HG02588 (cell line): Measurements from ENCODE around the gene MRGPRG.

Source experiments
- ATAC-seq: cut with Tn5 transposase; IDR thresholded peaks from one replicate; pipeline ENCODE4 v1.9.1; 2021; ENCODE audit warnings: mild to moderate bottlenecking, moderate library complexity; ENCODE audit not compliant: unreplicated experiment

Gene MRGPRG

DNA sequence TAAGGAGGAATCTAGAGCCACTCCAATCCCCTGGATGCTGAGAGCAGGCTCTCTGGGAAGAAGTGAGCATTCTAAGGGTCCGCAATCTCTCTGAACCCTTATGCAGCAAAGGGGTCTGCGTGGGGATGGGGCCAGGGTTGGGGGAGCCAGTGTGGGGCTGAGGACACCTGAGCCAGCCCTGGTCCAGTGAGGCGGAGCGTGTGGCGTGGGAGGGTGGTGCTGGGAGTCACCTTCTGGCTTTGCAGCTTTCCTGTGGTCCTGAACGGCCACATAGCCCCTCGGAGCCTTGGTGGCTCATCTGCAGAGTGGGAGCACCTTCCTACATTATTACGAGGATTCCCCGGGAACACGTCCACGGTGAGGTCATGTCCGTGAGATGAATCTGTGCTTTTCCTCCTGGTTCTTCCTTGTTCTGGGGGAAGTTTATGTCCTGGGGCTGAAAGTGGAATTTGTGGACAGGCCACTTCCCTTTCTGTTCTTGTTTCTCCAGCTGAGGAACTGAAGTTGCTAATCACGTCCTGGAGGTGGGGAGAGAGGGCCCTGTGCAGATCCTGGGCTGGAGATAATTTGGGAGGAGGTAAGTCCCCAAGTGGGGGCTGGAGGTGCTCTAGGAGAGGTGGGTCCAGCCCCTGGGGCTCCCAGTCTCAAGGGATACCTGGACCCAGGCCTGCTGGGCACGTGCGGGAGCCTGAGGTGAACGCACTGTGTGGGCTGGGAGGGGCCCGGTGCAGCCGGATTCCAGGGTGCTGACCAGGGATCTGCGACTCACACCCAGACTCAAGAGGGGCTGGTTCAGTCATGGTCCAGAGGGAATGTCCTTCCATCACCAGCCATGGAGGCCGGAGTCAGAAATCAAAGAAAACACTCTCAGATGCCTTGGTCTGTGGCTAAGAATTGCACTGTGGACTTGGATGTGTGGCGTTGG is 7.5 kb upstream of the MRGPRG start:
- ATAC-seq = no peak

DNA sequence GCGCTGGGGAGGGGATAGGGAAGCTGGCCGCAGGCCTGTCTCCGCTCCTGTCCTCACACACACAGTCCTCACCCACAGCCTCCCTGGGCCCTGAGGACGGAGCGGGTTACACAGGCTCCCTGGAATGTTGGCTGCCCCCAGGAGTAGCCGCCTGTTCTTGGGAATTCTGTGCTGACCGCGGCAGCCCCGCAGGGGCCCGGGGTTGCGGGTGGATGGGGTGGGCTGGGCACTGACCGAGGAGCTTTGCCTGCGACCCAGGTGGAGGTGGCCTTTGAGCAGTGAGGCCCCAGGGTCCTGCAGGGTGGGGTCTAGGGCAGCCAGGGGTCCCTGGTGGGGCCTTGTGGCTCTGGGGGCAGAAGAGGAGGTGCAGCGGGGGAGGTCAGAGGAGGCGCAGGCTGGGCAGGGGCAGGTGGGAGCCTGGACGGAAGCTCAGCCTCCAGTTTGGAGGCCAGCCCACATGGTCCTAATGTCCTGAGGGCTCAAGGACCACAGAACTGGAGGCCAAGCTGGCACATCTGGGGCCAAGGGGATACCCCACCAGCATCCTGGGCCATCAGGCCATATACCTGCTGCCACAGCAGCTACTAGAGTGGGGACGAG is 6.6 kb upstream of the MRGPRG start:
- no peak for ATAC-seq

DNA sequence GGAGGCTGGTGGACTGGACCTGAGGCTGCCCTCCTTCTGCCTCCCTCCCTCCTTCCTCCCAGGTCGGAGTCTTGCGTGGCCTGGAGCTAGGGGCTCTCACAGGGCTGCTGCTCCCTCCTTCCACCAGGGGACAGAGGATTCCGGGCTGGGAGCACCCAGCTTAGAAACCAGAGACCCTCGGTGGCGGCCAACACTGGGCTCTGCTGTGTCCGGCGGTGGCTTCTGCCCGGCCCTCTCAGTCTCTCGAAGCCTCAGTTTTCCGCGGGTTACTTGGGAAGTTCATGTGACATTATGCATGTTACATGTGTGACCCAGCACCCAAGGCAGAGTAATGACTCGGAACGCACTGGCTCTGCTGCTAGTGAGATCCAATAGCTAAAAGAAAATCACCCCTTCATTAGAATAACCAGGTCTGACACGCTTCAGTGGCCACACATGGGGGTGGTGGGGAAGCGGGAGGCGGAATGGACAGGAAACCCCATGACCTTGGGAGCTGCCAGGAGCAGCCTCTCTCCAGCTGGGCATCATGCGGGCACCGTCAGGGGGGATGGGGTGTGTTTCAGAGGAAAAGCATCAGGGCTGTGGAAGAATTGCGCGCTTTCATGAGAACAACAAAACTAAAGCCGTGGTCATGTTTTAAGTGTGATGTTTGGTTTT is 5.9 kb upstream of the MRGPRG start:
- no peak for ATAC-seq

DNA sequence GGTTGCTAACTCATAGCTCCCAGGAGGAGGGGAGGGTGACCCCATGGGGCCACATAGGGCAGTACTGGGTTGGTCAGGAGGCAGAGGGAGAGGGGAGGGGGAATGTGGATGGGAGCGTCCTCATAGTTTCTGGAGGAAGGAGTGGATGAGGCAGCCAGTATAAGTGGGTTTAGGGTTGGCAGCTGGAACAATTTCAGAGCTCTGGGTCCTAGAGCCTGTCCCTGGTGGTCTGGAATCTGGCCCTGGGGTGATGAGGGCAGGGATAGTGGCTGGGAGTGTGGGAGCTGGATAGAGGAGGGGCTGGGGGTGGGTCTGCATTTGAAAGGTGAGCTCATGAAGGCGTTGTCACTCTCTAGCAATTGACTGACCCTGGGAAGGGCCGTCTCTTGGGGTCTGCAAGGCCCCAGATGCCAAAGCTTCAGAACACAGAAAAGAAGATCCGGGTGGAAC is 5.3 kb upstream of the MRGPRG start:
- no peak for ATAC-seq

GRCh38 chr11:3222941-3223915 is 4.6 kb upstream of the MRGPRG start:
- ATAC-seq = no peak

DNA sequence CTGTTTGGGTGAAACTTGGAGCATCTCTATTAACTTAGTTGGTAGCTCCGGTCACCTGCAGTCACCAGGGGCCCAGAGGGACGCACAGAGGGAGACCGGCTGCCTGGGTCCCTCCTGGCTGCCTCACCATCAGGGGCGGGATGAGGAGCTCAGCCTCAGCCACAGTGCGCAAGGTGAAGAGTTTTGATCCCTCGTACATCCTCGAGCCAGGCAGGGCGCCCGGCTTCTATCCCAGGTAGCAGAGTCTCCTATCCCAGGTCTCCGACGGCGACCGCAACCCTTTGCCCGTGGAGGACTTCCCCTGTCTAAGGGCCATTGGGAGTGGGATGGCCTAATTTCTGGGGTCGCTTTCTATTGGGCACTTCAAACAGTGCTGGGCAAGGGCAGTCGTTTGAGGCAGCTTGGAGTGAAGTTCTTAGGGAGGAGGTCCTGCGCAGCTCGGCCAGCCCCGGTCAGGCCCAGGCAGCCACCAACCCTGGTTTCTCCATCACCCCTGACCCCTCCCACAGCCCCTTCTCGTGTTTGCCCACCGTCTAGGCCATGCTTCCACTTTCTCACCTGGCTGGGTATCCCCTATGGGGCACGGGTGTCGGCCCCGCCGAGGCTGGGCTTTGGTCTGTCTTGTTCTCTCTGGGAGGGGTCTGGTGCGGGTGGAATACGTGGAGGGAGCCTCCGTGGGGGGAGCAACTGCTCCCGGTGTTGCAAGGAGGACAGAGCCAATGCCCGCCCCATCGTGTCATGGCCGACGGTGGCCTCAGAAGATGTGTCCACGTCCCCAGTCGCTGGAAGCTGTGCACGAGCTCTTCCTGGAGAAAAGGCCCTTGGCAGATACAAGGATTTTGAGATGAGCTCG is 3.6 kb upstream of the MRGPRG start:
- no peak for ATAC-seq

DNA sequence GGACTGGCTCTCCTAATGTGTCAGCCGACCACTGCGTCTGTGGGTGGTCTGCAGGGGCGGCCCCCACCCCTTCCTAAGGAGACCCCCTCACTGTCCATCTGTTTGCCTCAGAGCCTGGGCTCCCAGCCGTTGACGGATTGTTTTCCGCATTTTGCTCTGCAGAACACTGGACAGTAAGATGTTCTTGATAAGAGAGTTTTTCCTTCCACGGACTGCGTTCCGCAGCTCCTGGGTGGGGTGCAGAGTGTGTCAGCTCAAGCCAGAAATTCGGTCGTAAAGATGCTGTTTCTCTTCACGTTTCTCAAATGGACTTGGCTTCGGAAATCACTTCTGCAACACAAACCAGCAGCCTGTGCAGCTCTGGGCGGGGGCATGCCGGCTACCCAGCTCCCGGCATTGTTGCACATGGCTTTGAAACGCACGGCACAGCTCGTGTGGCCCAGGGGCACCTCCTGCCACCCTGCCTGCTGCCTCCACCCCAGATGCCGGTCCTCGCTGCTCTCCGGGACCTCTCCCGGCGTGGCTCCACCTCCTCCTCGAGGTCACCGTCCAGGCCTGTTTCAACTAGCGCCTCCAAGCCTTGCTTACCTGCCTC is 2.9 kb upstream of the MRGPRG start:
- ATAC-seq = no peak

DNA sequence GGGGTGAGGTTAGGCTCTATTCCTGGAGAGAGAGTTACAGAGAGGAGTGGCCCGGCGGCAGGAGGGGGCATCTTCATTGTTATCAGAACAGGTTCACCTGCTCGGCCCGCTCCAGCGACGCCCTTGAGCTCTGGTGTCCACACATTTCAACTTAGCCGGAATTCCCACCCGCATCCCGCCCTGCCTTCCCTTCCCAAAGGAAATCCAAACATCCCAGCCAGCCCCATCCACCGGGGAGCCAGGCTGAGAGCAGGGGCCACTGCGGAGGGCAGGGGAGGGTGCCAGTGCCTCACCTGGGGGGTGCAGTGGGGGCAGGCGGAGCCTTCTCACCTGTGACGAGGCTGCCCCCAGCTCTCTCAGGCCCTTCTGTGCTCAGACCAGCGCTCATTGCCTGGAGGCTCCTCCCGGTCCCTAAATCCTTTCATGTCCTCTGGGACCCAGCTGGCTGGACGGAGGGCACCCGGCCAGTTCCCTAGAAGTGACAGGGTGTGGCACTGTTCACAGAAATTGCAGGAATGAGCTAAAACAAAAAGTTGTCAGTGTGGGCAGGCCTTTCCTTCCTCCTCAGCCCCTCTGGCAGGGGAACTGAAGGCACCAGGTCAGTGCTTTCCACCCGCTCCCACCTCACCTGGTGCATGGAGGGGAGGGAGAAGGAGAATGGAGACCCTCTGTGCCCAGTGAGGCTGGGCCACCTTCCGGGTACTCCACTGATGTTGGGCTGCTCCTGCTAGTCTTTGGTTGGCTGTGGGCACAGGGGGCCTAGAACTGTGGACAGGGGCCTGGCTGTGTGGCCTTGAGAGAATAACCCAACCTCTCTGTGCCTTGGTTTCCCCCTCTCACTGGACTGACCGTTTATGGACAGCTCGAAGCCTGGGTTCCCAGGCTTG is 2.2 kb upstream of the MRGPRG start:
- no peak for ATAC-seq

DNA sequence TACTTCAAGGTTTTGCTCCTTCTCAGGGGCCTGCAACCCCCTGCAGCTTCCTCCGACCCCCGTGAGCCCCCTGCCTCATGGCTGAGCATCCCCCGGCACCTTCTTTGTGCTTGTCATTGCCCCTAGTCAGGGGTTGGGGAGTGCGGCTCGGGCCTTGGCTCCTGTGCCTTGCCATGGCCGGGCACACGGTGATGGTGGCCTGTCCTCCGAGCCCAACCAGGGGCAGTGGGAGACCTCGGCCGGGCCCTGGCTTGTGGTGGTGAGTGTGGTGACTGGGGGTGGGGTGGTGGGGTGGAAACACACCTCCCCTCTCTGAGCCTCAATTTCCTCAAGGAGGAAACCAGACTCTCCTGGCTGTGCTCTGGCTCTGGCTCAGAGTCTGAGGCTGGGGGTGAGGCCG is 1.5 kb upstream of the MRGPRG start:
- ATAC-seq = no peak

DNA sequence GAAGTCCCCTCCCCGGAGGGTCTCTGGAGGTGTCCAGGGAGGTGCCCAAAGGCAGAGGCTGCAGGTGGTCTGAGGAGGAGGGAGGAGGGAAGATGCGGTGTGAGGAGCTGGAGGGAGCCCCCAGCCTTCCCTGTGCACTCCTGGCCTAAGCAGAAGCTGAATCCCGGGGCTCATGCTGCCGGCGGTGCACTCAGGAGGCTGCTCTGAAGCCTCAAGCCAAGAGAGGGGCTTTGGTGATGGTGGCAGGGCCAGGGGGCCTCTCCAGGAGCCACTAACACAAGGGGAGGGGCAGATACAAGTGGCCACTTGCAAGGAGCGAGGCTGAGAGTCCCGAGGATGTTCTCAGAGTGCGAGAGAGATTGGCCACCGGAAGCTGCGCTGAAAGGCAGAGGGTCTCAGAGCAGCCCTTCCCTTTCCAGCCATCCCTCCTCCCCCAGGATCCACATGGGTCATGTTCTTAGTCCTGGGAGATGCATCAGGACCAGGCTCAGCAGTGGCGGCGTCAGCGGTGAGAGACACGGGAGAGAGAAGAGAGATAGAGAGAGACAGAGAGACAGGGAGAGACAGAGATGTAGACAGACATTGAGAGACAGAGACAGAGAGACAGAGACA is 774 bp upstream of the MRGPRG start:
- ATAC-seq = no peak

GRCh38 chr11:3217818-3218482 is 663 bp downstream of the MRGPRG start:
- ATAC-seq = no peak

GRCh38 chr11:3216027-3216525 is 2.5 kb downstream of the MRGPRG start:
- ATAC-seq = no peak

GRCh38 chr11:3215346-3216026 is 3.1 kb downstream of the MRGPRG start:
- ATAC-seq = no peak

GRCh38 chr11:3214420-3214699 is 4.3 kb downstream of the MRGPRG start:
- no peak for ATAC-seq

DNA sequence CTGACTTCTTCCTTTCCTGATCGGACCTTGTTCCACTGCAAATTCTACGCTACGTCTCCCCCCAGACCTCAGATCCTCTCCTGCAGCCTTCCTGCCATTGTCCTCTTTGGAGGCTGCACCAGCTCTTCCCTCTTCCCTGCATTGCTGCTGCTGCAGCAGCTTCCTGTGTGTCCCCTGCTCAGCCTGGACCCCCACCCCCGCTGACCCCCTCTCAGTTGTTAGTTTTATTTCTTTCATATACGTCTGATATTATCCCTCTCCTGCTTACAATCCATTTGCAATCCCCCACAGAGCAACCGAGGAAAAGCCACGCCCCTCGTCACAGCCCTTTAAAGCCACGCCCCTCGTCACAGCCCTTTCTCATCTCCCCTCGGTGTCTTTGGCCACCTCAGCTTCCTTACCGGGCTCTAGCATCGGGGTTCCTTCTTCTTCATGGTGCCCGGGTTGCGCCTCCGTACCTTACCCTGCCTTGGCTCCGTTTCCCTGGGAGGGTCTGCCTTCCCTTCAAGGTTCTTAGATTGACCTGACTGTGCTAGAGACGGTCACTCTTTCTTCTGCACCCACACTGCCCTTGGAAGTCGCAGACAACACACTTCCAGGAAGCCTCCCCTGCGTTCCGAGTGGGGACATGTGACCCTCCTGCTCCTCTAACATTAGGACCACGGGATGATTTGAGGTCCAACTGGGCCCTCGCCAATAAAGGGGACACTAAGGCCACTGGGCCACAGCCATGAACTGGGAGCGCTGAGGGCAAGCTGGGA is 4.8 kb downstream of the MRGPRG start:
- ATAC-seq = no peak

- ATAC-seq = no peak
Observed at GRCh38 chr11:3208272-3208671, 10.3 kb downstream of the MRGPRG start.
